HG03066 (cell line): ENCODE measurements around the gene HYCC1.
A peak's percentile ranks its signal among the peaks of the same experiment; 100 is the strongest.

Experiments used
- ATAC-seq: cut with Tn5 transposase; IDR thresholded peaks from one replicate; pipeline ENCODE4 v1.9.1; 2021; ENCODE audit warnings: low read depth; ENCODE audit not compliant: unreplicated experiment

Gene HYCC1

GRCh38 chr7:23017309-23017708 lies 3.4 kb upstream of the HYCC1 start:
- no peak for ATAC-seq

- ATAC-seq: no peak
These were observed 2.7 kb upstream of the HYCC1 start for GRCh38 chr7:23016345-23017253.

GRCh38 chr7:23014681-23015080 lies 751 bp upstream of the HYCC1 start:
- no peak for ATAC-seq

- peak; percentile 7 for ATAC-seq
These were observed 819 bp downstream of the HYCC1 start for GRCh38 chr7:23012908-23013714.

GRCh38 chr7:23012186-23012585 lies 1.7 kb downstream of the HYCC1 start:
- ATAC-seq: no peak

GRCh38 chr7:23011222-23011924 lies 2.6 kb downstream of the HYCC1 start:
- no peak for ATAC-seq

- ATAC-seq: no peak
These were observed 4.6 kb downstream of the HYCC1 start for GRCh38 chr7:23009303-23009702.

- no peak for ATAC-seq
These were observed 9.7 kb downstream of the HYCC1 start for GRCh38 chr7:23004247-23004520.

GRCh38 chr7:23003505-23004246 lies 10.3 kb downstream of the HYCC1 start:
- no peak for ATAC-seq

GRCh38 chr7:23002698-23003097 lies 11.2 kb downstream of the HYCC1 start:
- no peak for ATAC-seq

- ATAC-seq: no peak
These were observed 12.3 kb downstream of the HYCC1 start for GRCh38 chr7:23001610-23002009.

- no peak for ATAC-seq
These were observed 13.2 kb downstream of the HYCC1 start for GRCh38 chr7:23000597-23001360.

GRCh38 chr7:22998519-22998896 lies 15.4 kb downstream of the HYCC1 start:
- ATAC-seq: no peak

- no peak for ATAC-seq
These were observed 15.9 kb downstream of the HYCC1 start for GRCh38 chr7:22997871-22998518.

GRCh38 chr7:22996470-22996869 lies 17.5 kb downstream of the HYCC1 start:
- no peak for ATAC-seq

- no peak for ATAC-seq
These were observed 18.9 kb downstream of the HYCC1 start for GRCh38 chr7:22995011-22995410.

GRCh38 chr7:22992874-22993840 lies 20.8 kb downstream of the HYCC1 start:
- ATAC-seq: peak; percentile 87

- no peak for ATAC-seq
These were observed 23.4 kb downstream of the HYCC1 start for GRCh38 chr7:22990588-22990949.
